Mucosa of descending colon (tissue), 3 donors: ENCODE measurements around the gene SLC35F6. TPM values are rescaled to one million over a fixed set of nuclear protein-coding genes. Genes with fewer than 3 reads are reported as not detected.

Experiments used
- ATAC-seq: fragments of 200-7000 bp; cut with Tn5 transposase; one replicate; pipeline ENCODE4 v1.9.1; 2020; ENCODE audit warnings: mild to moderate bottlenecking, moderate library complexity
- DNase-seq, 3 donors: peaks; one replicate each; pipeline ENCODE4 v3.0.0-alpha.2; 2020
- H3K36me3 ChIP-seq: fragments of 200-600 bp; one replicate; pipeline ENCODE4 v1.8.0; 2021; ENCODE audit warnings: low read depth, mild to moderate bottlenecking
- H3K4me1 ChIP-seq: fragments of 200-600 bp; one replicate; pipeline ENCODE4 v1.8.0; 2021; ENCODE audit warnings: low read depth, mild to moderate bottlenecking
- H3K4me3 ChIP-seq: fragments of 200-600 bp; one replicate; pipeline ENCODE4 v1.8.0; 2021; ENCODE audit warnings: mild to moderate bottlenecking
- H3K9me3 ChIP-seq: fragments of 200-600 bp; one replicate; pipeline ENCODE4 v1.8.0; 2021; ENCODE audit warnings: mild to moderate bottlenecking
- intact Hi-C, 2 donors: fragments of 100-400 bp; cut with DNase I in 1 of 2; cut with micrococcal nuclease in 1 of 2; formaldehyde crosslinking; loops; one replicate each; pipeline versions ENCODE4 v1.11.0 to v1.11.1; 2022; cut with DNase I, micrococcal nuclease
- total RNA-seq, 3 donors: library from RNA; stranded (reverse); fragmentation: NEBNext Ultra II Directional in 2 of 3; extraction: Animal tissue kit (Norgen Biotek cat#: 25700) in 2 of 3; gene quantifications; one replicate each; pipeline versions ENCODE4 v1.2.1 to v1.2.4, GENCODE V29; 2021 to 2023
- TF ChIP-seq, protein P1 (sequence below): fragments of 200-600 bp; IDR thresholded peaks from one replicate; pipeline ENCODE4 v1.8.0; 2022; ENCODE audit warnings: antibody characterized with exemption, mild to moderate bottlenecking
- donor health status: DM: no; HTN: no; CAD: no; lungs with moderate emphysema.
- donor health status: DM: no; HTN: no; CAD: no.
- donor health status: DM: no; HTN: yes; CAD: no.

Gene SLC35F6
- total RNA-seq, 3 donors from 2014 or later: 27.4 to 33.4 (median 33.3) TPM

- ATAC-seq (no peak), DNase-seq (no peak)
- intact Hi-C loops: no loop called here
- TF ChIP-seq, protein P1, sequence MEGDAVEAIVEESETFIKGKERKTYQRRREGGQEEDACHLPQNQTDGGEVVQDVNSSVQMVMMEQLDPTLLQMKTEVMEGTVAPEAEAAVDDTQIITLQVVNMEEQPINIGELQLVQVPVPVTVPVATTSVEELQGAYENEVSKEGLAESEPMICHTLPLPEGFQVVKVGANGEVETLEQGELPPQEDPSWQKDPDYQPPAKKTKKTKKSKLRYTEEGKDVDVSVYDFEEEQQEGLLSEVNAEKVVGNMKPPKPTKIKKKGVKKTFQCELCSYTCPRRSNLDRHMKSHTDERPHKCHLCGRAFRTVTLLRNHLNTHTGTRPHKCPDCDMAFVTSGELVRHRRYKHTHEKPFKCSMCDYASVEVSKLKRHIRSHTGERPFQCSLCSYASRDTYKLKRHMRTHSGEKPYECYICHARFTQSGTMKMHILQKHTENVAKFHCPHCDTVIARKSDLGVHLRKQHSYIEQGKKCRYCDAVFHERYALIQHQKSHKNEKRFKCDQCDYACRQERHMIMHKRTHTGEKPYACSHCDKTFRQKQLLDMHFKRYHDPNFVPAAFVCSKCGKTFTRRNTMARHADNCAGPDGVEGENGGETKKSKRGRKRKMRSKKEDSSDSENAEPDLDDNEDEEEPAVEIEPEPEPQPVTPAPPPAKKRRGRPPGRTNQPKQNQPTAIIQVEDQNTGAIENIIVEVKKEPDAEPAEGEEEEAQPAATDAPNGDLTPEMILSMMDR: no peak
- no peaks in the 10 kb centered on the region for H3K4me1 ChIP-seq
- H3K4me3 ChIP-seq: no peak overlapping the region
- no peaks in the 10 kb centered on the region for H3K36me3 ChIP-seq
- H3K9me3 ChIP-seq: no peaks in the 10 kb centered on the region
Observed at GRCh38 chr2:26801796-26802195, 37.7 kb downstream of the SLC35F6 start.

DNA sequence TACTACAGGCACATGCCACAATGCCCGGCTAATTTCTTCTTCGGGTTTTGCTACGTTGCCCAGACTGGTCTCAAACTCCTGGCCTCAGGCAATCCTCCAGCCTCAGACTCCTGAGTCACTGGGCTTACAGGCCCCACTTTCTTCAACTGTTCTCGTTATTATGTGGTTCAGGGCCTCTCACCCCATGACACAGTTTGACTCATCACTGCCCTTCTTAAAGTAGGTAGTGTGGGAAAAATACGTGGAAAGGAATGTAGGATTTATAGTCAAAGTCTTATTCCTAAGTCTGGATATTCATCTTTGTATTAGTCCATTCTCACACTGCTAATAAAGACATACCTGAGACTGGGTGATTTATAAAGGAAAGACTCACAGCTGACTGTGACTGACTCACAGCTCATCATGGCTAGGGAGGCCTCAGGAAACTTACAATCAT is 41.2 kb downstream of the SLC35F6 start:
- Histone ChIP-seq H3K4me1 (no peaks in the 10 kb centered on the region), H3K4me3 (no peak overlapping the region), H3K36me3 (no peaks in the 10 kb centered on the region), H3K9me3 (no peaks in the 10 kb centered on the region)
- ATAC-seq (no peak), DNase-seq (no peak)
- intact Hi-C loops: no loop called here
- TF ChIP-seq, protein P1: no peak

DNA sequence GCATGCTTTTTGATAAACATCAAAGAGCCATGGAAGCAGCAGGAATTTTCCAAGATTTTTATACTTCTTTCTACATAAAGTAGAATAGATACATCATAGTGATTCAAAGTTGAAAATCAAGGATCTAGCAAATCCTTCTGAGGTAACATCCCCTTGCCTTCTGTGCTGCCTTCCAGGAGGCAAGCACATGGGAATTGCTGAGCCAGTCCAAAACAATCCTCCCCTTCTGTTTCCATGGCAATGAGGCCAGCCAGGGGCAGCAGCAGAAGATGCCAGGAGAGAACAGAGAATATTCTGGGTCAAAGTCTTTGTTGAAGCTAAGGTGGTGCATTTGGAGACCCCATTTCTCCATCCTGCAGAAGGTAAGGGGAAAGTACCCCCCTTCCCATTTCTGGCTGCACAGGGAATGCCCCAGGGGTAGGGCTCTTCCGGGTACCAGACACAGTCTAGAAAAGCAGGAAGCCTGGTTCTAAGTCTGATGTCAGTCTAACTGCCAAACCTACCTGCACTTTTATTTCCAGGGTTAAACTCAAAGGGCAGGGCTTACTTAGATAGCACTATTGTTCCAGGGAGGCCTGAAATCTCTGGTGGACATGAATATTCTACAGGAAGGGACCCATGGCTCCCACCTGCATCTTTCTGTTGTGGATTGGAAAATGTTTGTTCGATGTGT is 43.8 kb downstream of the SLC35F6 start:
- Histone ChIP-seq H3K4me1 (no peaks in the 10 kb centered on the region), H3K36me3 (no peaks in the 10 kb centered on the region), H3K4me3 (no peak overlapping the region), H3K9me3 (no peaks in the 10 kb centered on the region)
- DNase-seq (no peak), ATAC-seq (no peak)
- TF ChIP-seq, protein P1: no peak
- intact Hi-C loops: no loop called here

DNA sequence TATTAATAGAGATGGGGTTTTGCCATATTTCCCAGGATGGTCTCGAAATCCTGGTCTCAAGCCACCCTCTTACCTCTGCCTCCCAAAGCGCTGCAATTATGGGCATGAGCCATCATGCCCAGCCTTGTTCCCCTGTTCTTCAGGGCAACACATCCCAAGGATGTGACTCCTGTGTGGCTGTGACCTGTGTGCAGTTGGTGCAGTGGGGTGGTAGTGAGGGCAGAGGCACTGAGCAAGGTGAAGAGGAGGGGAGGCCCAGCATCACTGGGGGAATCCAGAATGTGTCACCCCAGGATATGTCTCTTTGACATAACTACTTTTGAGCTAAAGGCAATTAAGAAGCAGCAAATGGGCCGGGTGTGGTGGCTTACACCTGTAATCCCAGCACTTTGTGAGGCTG is 45.1 kb downstream of the SLC35F6 start:
- ATAC-seq: no peak

DNA sequence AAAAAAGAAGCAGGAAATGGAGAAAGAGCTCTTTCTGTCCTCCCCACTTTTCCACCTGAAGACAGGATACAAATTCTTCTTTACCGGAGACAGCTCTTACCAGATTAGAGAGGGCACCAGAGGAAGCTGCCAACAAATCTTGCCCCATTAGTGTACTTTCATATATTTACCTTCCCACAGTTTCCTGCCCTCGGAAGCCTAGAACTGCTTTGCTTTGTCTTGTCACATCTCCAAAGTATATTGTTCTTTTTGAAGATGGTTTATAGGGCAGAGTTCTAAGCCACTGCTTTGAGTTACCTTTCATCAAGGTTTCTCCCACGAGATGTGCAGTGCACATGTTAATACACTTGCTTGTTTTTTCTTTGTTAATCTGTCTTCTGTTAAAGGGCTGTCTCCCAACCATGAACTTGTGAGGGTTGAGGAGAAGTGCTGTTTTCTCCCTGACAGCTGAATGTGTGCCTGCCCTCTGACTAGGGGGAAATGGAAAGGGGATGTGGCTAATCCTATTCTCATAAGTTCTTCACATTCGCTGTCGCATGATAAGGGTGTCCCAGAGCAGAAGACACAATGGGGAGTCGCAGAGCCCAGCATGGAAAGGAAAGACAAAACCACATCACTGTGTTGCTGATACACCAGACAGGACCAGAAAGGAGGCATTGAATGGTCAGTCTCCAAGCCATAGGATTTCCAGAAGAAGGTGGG is 45.9 kb downstream of the SLC35F6 start:
- Histone ChIP-seq H3K4me3 (no peak overlapping the region), H3K9me3 (no peaks in the 10 kb centered on the region), H3K36me3 (no peaks in the 10 kb centered on the region), H3K4me1 (no peaks in the 10 kb centered on the region)
- intact Hi-C loops: no loop called here
- TF ChIP-seq, protein P1: no peak
- ATAC-seq: peak; percentile 24
- peak in 1 of 3 donors; percentile 10 for DNase-seq

More for the DNA sequence above, 45.1 kb downstream of the SLC35F6 start:
- intact Hi-C loops: no loop called here
- Histone ChIP-seq H3K4me1 (no peaks in the 10 kb centered on the region), H3K4me3 (no peak overlapping the region), H3K36me3 (no peaks in the 10 kb centered on the region), H3K9me3 (no peaks in the 10 kb centered on the region)
- DNase-seq: no peak
- TF ChIP-seq, protein P1: no peak
